ENCODE results near the gene DNMT3A.

- no peak for TF ChIP-seq POLR2A (IDR thresholded peaks at IDR 0.05)
- no peak for TF ChIP-seq CTCF (IDR thresholded peaks at IDR 0.05 in 4 of 5, conservative IDR thresholded peaks at IDR 0.05 in 1 of 5)
These were observed at the start of gene DNMT3A for GRCh38 chr2:25341753-25342371.
